Measurements from ENCODE around the gene MCUR1. TPM values are rescaled to one million over a fixed set of nuclear protein-coding genes. Genes with fewer than 3 reads are reported as not detected.

The MCUR1 gene
- total and polyA plus RNA-seq, 2 donors (not counting 1 experiment from before 2014, with no cell fraction given), result 4.6 to 10.6 TPM

GRCh38 chr6:13810688-13811446 lies 3.5 kb downstream of the MCUR1 start:
- Histone ChIP-seq H3K27me3 (replicated peaks in 1 of 4; ENCODE audit: control extremely low read depth in 1 of 4, control insufficient read depth in 3 of 4, insufficient read depth in 4 of 4, low read length in 3 of 4) (no peaks in the 10 kb centered on the region), H2AFZ (ENCODE audit: insufficient read depth, low read depth, low read length, poor library complexity, severe bottlenecking) (no peak overlapping the region), H3K27ac (ENCODE audit: low read length in 2 of 2) (peak overlapping the region in 1 of 2 donors; percentile 11), H3K4me2 (replicated peaks; ENCODE audit: low read depth, low read length, poor library complexity, severe bottlenecking) (no peak overlapping the region), H3K36me3 (replicated peaks in 1 of 2; ENCODE audit: control extremely low read depth in 1 of 2, control insufficient read depth in 1 of 2, extremely low read depth in 1 of 2, insufficient read depth in 2 of 2, low read length in 1 of 2) (peaks cover 0 to 2% of the 10 kb centered on the region in 2 experiments), H3K4me1 (ENCODE audit: control insufficient read depth in 2 of 2, insufficient read depth in 2 of 2, low read length in 2 of 2) (peaks cover 17 to 20% of the 10 kb centered on the region in 2 donors), H3K9ac (ENCODE audit: low read length) (no peak overlapping the region), H3K4me3 (ENCODE audit: control extremely low read depth in 1 of 5, extremely low read depth in 1 of 5, insufficient read depth in 1 of 5, low read depth in 2 of 5, low read length in 4 of 5) (no peak overlapping the region), H4K20me1 (ENCODE audit: control insufficient read depth, insufficient read depth, low read length, poor library complexity, severe bottlenecking) (no peaks in the 10 kb centered on the region), H3K9me3 (ENCODE audit: control extremely low read depth in 1 of 3, control insufficient read depth in 2 of 3, insufficient read depth in 1 of 3, low read length in 2 of 3) (no peaks in the 10 kb centered on the region), H3K79me2 (ENCODE audit: control insufficient read depth, insufficient read depth, low read length) (peaks cover 20% of the 10 kb centered on the region)
- Mint-ChIP-seq H3K27ac (no peak overlapping the region), H3K9me3 (ENCODE audit: insufficient read depth) (no peaks in the 10 kb centered on the region), H3K27me3 (no peaks in the 10 kb centered on the region), H3K4me1 (peaks cover 31% of the 10 kb centered on the region), H3K4me3 (no peak overlapping the region)
- intact Hi-C loops (cut with micrococcal nuclease), result loop anchor here (5.0 kb wide), 2 partner anchors 256 to 1851 kb away; partner anchors contain the start of gene DTNBP1
- TF ChIP-seq, protein P1, sequence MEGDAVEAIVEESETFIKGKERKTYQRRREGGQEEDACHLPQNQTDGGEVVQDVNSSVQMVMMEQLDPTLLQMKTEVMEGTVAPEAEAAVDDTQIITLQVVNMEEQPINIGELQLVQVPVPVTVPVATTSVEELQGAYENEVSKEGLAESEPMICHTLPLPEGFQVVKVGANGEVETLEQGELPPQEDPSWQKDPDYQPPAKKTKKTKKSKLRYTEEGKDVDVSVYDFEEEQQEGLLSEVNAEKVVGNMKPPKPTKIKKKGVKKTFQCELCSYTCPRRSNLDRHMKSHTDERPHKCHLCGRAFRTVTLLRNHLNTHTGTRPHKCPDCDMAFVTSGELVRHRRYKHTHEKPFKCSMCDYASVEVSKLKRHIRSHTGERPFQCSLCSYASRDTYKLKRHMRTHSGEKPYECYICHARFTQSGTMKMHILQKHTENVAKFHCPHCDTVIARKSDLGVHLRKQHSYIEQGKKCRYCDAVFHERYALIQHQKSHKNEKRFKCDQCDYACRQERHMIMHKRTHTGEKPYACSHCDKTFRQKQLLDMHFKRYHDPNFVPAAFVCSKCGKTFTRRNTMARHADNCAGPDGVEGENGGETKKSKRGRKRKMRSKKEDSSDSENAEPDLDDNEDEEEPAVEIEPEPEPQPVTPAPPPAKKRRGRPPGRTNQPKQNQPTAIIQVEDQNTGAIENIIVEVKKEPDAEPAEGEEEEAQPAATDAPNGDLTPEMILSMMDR (IDR thresholded peaks at IDR 0.05), result no peak
- TF ChIP-seq EZH2 (IDR thresholded peaks at IDR 0.05; ENCODE audit: borderline replicate concordance, insufficient read depth, low read depth, low read length, poor library complexity, severe bottlenecking), result no peak
- POLR2A ChIA-PET, result interaction anchor here (0.5 to 0.7 kb wide), 2 partner anchors 14 to 291 kb away, joined by 3 read pairs; no protein-coding TSS in a partner anchor
- DNase-seq, result no peak
- CTCF ChIA-PET, result interaction anchor here (1.3 to 5.2 kb wide), 3 partner anchors 8 to 21 kb away, joined by 3 to 28 read pairs (median 4); no protein-coding TSS in a partner anchor
- ATAC-seq (ENCODE audit: low read depth), result no peak
- 100% methylated on average over 2 of the region's 3 CpGs for WGBS (ENCODE audit: insufficient coverage)

DNA sequence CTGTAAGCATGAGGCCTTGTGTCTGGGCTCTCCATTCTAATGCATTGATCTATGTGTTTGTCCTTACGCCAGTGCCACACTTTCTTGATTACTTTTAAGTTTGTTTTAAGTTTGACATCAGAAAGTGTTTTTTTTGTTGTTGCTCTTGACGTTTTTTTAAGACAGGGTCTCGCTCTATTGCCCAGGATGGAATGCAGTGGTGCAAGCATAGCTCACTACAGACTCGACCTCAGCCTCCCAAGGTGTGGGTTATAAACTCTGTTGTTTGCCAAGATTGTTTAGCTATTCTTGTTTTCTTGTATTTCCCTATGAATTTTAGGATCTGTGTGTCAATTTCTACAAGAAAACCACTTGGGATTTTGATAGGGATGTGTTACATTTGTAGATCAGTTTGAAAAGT lies 5.6 kb downstream of the MCUR1 start:
- 74% methylated on average over 3 of the region's 4 CpGs for WGBS (ENCODE audit: insufficient coverage)
- Mint-ChIP-seq H3K9me3 (ENCODE audit: insufficient read depth) (no peaks in the 10 kb centered on the region), H3K4me1 (peaks cover 25% of the 10 kb centered on the region), H3K4me3 (no peak overlapping the region), H3K27ac (no peak overlapping the region), H3K27me3 (no peaks in the 10 kb centered on the region)
- TF ChIP-seq, protein P1 (IDR thresholded peaks at IDR 0.05), result no peak
- TF ChIP-seq EZH2 (IDR thresholded peaks at IDR 0.05; ENCODE audit: borderline replicate concordance, insufficient read depth, low read depth, low read length, poor library complexity, severe bottlenecking), result no peak
- intact Hi-C loops (cut with micrococcal nuclease), result no loop called here
- Histone ChIP-seq H2AFZ (ENCODE audit: insufficient read depth, low read depth, low read length, poor library complexity, severe bottlenecking) (no peak overlapping the region), H3K9me3 (ENCODE audit: control extremely low read depth in 1 of 3, control insufficient read depth in 2 of 3, insufficient read depth in 1 of 3, low read length in 2 of 3) (no peaks in the 10 kb centered on the region), H3K4me1 (ENCODE audit: control insufficient read depth in 2 of 2, insufficient read depth in 2 of 2, low read length in 2 of 2) (peaks cover 10 to 13% of the 10 kb centered on the region in 2 donors), H3K27ac (ENCODE audit: low read length in 2 of 2) (no peak overlapping the region), H3K36me3 (replicated peaks in 1 of 2; ENCODE audit: control extremely low read depth in 1 of 2, control insufficient read depth in 1 of 2, extremely low read depth in 1 of 2, insufficient read depth in 2 of 2, low read length in 1 of 2) (peaks cover 2 to 3% of the 10 kb centered on the region in 2 experiments), H3K4me3 (ENCODE audit: control extremely low read depth in 1 of 5, extremely low read depth in 1 of 5, insufficient read depth in 1 of 5, low read depth in 2 of 5, low read length in 4 of 5) (no peak overlapping the region), H3K9ac (ENCODE audit: low read length) (no peak overlapping the region), H3K79me2 (ENCODE audit: control insufficient read depth, insufficient read depth, low read length) (peaks cover 20% of the 10 kb centered on the region), H3K4me2 (replicated peaks; ENCODE audit: low read depth, low read length, poor library complexity, severe bottlenecking) (no peak overlapping the region), H3K27me3 (replicated peaks in 1 of 4; ENCODE audit: control extremely low read depth in 1 of 4, control insufficient read depth in 3 of 4, insufficient read depth in 4 of 4, low read length in 3 of 4) (no peaks in the 10 kb centered on the region), H4K20me1 (ENCODE audit: control insufficient read depth, insufficient read depth, low read length, poor library complexity, severe bottlenecking) (no peaks in the 10 kb centered on the region)
- DNase-seq (no peak), ATAC-seq (ENCODE audit: low read depth) (no peak)
- ChIA-PET POLR2A (no interaction called here), CTCF (interaction anchor here (0.7 kb wide), 1 partner anchor 374 kb away, joined by 3 read pairs; no protein-coding TSS in a partner anchor)
